Psoas muscle (tissue), 8 donors: ENCODE results near the gene ULK1. TPM values are rescaled to one million over a fixed set of nuclear protein-coding genes. Genes with fewer than 3 reads are reported as not detected.

Experiments used
- ATAC-seq, 4 donors: fragments of 200-7000 bp; cut with Tn5 transposase; one replicate each; pipeline ENCODE4 v1.9.1; 2020; ENCODE audit warnings: moderate library complexity in 3 of 4, mild to moderate bottlenecking in 2 of 4
- DNase-seq, 2 donors: peaks; one replicate each; pipeline ENCODE4 v3.0.0-alpha.2; 2020
- H3K27ac ChIP-seq: fragments of 200-600 bp; one replicate; pipeline ENCODE4 v1.8.0; 2022
- H3K27me3 ChIP-seq, 3 donors: fragments of 200-600 bp in 1 of 3; one replicate each; pipeline versions ENCODE4 v1.6.1 to v1.8.0; 2013 to 2022; ENCODE audit warnings: low read length in 2 of 3, mild to moderate bottlenecking in 2 of 3, moderate library complexity in 1 of 3; ENCODE audit not compliant: insufficient read depth in 3 of 3
- H3K36me3 ChIP-seq, 2 donors: fragments of 200-600 bp in 1 of 2; one replicate each; pipeline versions ENCODE4 v1.6.1 to v1.8.0; 2013 to 2022; ENCODE audit warnings: low read depth in 1 of 2, mild to moderate bottlenecking in 1 of 2, moderate library complexity in 1 of 2; ENCODE audit not compliant: insufficient read depth in 1 of 2
- H3K4me1 ChIP-seq: fragments of 200-600 bp; one replicate; pipeline ENCODE4 v1.8.0; 2022
- H3K4me3 ChIP-seq: fragments of 200-600 bp; one replicate; pipeline ENCODE4 v1.8.0; 2022; ENCODE audit warnings: mild to moderate bottlenecking
- H3K9me3 ChIP-seq: fragments of 200-600 bp; one replicate; pipeline ENCODE4 v1.8.0; 2022
- CTCF ChIP-seq: fragments of 200-600 bp; IDR thresholded peaks from one replicate; pipeline ENCODE4 v1.8.0; 2022; ENCODE audit warnings: antibody characterized with exemption
- WGBS, 3 donors: extraction: QIAGEN DNeasy Blood & Tissue Kit; methylation state at CpG; one replicate each; pipeline versions ENCODE4 v1.1.6 to v1.1.7; 2013; 5-methylcytosine and 5-hydroxymethylcytosine counted together
- intact Hi-C, 2 donors: fragments of 100-400 bp; cut with DNase I; formaldehyde crosslinking; loops; one replicate each; pipeline versions ENCODE4 v1.11.0 to v1.14.2; 2022
- polyA plus RNA-seq, 3 donors: library from polyadenylated mRNA; stranded (reverse); fragments of 200-250 nt; gene quantifications; one replicate each; pipeline ENCODE4 v1.2.3, GENCODE V29; 2013
- total RNA-seq, 4 donors: library from RNA; stranded (reverse); fragmentation: NEBNext Ultra II Directional in 2 of 4; extraction: Animal tissue kit (Norgen Biotek cat#: 25700) in 2 of 4; gene quantifications; one replicate each; pipeline versions ENCODE4 v1.2.1 to v1.2.4, GENCODE V29; 2021 to 2023
- donor health status: healthy with polysubstance abuse.
- donor health status: DM: no; HTN: no; CAD: no; lungs with moderate emphysema.
- donor health status: Bipolar disorder and iron deficiency.
- donor health status: healthy.
- donor health status: DM: yes; HTN: yes; CAD: no.
- donor health status: DM: no; HTN: no; CAD: no.
- donor health status: DM: no; HTN: no; CAD: no.
- donor health status: DM: yes; HTN: yes; CAD: no.

The ULK1 gene
- total and polyA plus RNA-seq, 7 donors = 4.1 to 90.4 (median 58.0) TPM

GRCh38 chr12:131864469-131864868, 30.0 kb upstream of the ULK1 start:
- ATAC-seq (no peak), DNase-seq (no peak)
- TF ChIP-seq CTCF = no peak
- WGBS, 3 donors = 88 to 92% (median 88%) methylated on average over 8 of the region's 8 CpGs
- no peaks in the 10 kb centered on the region for H3K9me3 ChIP-seq
- H3K36me3 ChIP-seq = no peaks in the 10 kb centered on the region
- no peaks in the 10 kb centered on the region for H3K27me3 ChIP-seq
- no peaks in the 10 kb centered on the region for H3K4me1 ChIP-seq
- no peak overlapping the region for H3K27ac ChIP-seq
- H3K4me3 ChIP-seq = no peak overlapping the region
- intact Hi-C loops = no loop called here

- intact Hi-C loops = no loop called here
- TF ChIP-seq CTCF = no peak
- 85 to 91% (median 87%) methylated on average over 20 of the region's 20 CpGs for WGBS, 3 donors
- no peaks in the 10 kb centered on the region for H3K27me3 ChIP-seq
- H3K27ac ChIP-seq = no peak overlapping the region
- ATAC-seq (no peak), DNase-seq (no peak)
- no peaks in the 10 kb centered on the region for H3K9me3 ChIP-seq
- H3K4me1 ChIP-seq = no peaks in the 10 kb centered on the region
- H3K36me3 ChIP-seq = no peaks in the 10 kb centered on the region
- no peak overlapping the region for H3K4me3 ChIP-seq
Observed at GRCh38 chr12:131865180-131865875, 29.1 kb upstream of the ULK1 start.

GRCh38 chr12:131867471-131867870, 27.0 kb upstream of the ULK1 start:
- ATAC-seq (no peak), DNase-seq (no peak)
- 63 to 75% (median 67%) methylated on average over 10 of the region's 10 CpGs for WGBS, 3 donors
- H3K4me3 ChIP-seq = no peak overlapping the region
- intact Hi-C loops = no loop called here
- H3K9me3 ChIP-seq = no peaks in the 10 kb centered on the region
- H3K27ac ChIP-seq = no peak overlapping the region
- no peak for TF ChIP-seq CTCF
- H3K36me3 ChIP-seq = no peaks in the 10 kb centered on the region
- no peaks in the 10 kb centered on the region for H3K4me1 ChIP-seq
- no peaks in the 10 kb centered on the region for H3K27me3 ChIP-seq

GRCh38 chr12:131867891-131868675, 26.3 kb upstream of the ULK1 start:
- Histone ChIP-seq H3K9me3 (no peaks in the 10 kb centered on the region), H3K27me3 (no peaks in the 10 kb centered on the region), H3K36me3 (no peaks in the 10 kb centered on the region), H3K4me1 (no peaks in the 10 kb centered on the region), H3K27ac (no peak overlapping the region), H3K4me3 (no peak overlapping the region)
- no peak for TF ChIP-seq CTCF
- DNase-seq = no peak
- 53 to 73% (median 66%) methylated on average over 20 to 28 of the region's 28 CpGs for WGBS, 3 donors
- peak in 1 of 4 donors; percentile 21 for ATAC-seq
- intact Hi-C loops = no loop called here
